Coronary artery (tissue), 2 donors: ENCODE data around the gene BACE1-AS.

ENCODE experiments used
- DNase-seq: peaks from one replicate; pipeline ENCODE4 v3.0.0-alpha.2; 2017; ENCODE audit warnings: low spot score
- H3K27ac ChIP-seq, 2 donors: fragments of 200-600 bp; sonication (generic); one replicate each; pipeline ENCODE4 v1.5.1; 2016 to 2019
- H3K4me3 ChIP-seq: fragments of 200-600 bp; sonication (generic); 2 replicates; pipeline ENCODE4 v1.5.1; 2016; ENCODE audit warnings: mild to moderate bottlenecking, moderate library complexity
- TF ChIP-seq, protein P1 (sequence below): fragments of 200-600 bp; sonication (generic); IDR thresholded peaks from one replicate; pipeline ENCODE4 v1.5.1; 2019; ENCODE audit warnings: antibody characterized with exemption

The BACE1-AS gene

DNA sequence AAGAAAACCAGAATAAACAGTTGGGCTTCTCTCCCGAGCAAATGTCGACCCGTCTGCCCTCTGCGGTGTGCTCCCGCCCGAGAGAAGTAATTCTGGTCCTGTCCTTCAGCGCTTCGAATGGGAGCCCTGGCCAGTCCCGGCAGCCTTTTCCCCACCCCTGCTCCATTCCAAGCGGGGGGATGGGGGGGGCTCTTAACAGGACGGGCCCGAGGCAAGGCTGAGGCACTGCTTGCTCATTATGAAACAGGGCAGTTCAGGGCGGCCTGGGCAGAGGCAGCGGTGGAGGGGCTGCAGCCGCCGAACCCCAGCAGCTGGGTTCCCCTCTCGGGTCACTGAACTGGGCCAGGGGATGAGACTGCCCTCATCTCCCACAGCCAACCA is 9.1 kb downstream of the BACE1-AS start:
- DNase-seq: no peak
- Histone ChIP-seq H3K4me3 (peak overlapping the region; percentile 63), H3K27ac (peak overlapping the region in 1 of 2 donors; percentile 35)
- TF ChIP-seq, protein P1, sequence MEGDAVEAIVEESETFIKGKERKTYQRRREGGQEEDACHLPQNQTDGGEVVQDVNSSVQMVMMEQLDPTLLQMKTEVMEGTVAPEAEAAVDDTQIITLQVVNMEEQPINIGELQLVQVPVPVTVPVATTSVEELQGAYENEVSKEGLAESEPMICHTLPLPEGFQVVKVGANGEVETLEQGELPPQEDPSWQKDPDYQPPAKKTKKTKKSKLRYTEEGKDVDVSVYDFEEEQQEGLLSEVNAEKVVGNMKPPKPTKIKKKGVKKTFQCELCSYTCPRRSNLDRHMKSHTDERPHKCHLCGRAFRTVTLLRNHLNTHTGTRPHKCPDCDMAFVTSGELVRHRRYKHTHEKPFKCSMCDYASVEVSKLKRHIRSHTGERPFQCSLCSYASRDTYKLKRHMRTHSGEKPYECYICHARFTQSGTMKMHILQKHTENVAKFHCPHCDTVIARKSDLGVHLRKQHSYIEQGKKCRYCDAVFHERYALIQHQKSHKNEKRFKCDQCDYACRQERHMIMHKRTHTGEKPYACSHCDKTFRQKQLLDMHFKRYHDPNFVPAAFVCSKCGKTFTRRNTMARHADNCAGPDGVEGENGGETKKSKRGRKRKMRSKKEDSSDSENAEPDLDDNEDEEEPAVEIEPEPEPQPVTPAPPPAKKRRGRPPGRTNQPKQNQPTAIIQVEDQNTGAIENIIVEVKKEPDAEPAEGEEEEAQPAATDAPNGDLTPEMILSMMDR: no peak

DNA sequence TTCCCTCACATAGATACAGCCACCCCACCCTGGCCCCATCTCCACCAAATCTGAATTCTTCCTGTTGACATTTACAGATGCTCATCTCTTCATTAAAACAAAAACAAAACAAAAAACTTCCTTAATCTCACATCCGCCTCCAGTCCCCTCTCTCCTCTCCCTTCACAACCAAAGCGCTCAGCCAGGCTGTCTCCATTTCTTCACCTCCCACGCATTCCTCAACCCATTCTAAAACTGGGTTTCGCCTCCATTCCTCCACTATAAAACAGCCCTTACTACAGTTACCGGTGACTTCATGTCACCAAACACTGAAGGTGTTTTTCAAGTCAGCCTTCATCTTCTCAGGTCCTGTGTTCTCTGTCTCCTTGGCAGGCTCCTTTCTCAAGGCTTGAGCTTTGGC is 9.6 kb downstream of the BACE1-AS start:
- no peak for DNase-seq

DNA sequence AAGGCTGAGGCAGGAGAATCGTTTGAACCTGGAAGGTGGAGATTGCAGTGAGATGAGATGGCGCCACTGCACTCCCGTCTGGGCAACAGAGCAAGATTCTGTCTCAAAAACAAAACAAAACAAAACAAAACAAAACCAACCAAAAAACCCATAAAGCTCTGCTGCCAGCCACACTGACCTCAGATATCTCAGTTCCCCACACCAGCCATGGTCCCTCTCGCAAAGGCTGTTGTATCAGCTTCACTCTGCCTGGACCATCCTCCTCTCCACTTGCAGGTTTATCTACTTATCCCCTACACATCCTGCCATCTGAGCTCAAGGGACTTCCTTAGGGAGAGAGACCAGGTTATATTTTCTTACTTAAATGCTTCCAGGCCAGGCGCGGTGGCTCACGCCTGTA is 11.1 kb downstream of the BACE1-AS start:
- TF ChIP-seq, protein P1: no peak
- Histone ChIP-seq H3K4me3 (no peak overlapping the region), H3K27ac (no peak overlapping the region)
- no peak for DNase-seq

More for the DNA sequence above, 9.6 kb downstream of the BACE1-AS start:
- Histone ChIP-seq H3K4me3 (peak overlapping the region; percentile 63), H3K27ac (no peak overlapping the region)
- TF ChIP-seq, protein P1: no peak

DNA sequence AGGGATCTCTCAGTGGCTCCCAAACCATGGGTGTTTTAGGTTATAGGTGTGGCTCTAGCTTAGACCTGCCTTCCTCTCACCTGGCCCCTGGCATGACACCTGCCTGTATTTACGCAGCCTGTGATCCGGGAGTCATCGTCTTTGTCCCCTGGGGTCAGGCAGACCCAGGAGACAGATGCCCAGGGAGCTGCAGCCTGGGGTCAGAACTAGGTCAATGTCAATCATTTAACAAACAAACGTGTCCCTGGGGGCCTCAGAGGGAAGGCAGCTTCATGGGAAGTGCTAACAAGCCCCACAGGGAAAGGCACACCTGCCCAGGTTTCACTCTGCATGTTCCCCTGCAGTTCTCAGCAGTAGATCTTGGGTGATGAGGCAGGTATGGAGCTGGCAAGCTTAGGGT is 12.0 kb downstream of the BACE1-AS start:
- Histone ChIP-seq H3K4me3 (no peak overlapping the region), H3K27ac (no peak overlapping the region)
- TF ChIP-seq, protein P1: no peak
- no peak for DNase-seq

DNA sequence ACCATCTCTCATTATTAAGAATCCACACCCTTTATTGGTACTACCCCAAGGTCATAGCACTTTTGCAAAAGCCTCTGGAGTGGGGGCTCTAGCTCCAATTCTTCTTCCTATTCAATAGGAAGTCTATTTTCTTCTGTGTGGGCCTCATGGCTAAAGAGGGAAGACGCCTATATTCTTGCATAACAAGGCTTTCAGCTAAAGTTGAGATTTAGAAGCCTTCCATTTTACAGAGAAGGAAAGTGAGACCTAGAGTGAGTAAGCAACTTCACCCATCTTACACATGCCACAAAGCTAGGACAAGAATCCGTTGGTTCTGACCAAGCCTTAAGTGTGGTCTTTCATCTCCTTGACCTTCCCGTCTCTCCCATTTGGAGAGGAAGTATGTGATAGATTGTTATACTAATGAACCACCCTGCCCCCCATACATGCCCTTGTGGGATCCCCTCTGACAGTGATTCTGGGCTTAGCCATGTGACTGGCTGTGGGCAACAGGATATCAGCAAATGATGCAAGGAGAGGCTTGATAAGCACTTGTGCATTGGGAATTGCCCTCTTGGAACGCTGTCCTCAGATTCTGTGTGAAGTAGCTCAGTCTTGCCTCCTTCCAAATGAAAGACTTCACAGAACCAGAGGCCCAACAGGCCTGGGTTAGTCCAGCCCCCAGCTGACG is 12.6 kb downstream of the BACE1-AS start:
- Histone ChIP-seq H3K4me3 (no peak overlapping the region), H3K27ac (no peak overlapping the region)
- DNase-seq: no peak
- TF ChIP-seq, protein P1: no peak

DNA sequence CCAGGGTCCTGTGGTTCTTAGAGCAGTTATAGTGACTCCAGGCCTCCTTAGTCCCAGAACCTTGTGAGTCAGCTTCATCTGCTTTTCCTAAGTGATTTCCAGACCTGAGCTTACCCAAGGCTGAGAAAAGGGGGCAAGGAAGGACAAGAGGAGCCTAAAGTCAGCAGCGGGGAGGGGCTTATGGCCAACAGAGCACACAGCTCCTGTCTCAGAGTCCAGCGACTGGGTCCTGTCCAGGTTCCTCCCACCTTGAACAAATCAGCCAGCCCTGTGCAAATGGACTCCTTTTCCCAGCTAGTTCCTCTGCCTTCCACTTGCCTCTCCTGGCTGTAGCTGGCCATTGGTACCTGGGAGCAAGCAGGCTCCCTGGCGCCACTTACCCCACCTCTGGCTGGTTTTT is 14.0 kb downstream of the BACE1-AS start:
- no peak for DNase-seq
- TF ChIP-seq, protein P1: no peak
- no peak overlapping the region for H3K4me3 ChIP-seq
- no peak overlapping the region for H3K27ac ChIP-seq

DNA sequence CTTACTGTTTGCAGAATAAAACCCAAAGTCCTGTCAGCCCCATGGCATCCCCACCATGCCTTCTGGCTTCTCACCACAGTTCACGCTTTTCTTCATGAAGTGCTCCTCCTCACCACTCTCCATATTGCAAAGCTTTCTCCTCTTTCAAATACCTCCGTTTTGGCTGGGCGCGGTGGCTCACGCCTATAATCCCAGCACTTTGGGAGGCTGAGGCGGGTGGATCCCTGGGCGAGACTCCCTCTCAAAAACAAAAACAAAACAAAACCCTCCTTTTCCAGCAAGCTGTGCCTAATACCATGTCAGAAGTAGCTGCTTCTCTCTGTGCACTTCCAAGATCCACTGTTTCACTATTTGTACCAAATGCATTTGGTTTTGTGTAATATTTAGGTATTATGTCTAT is 18.2 kb downstream of the BACE1-AS start:
- no peak for DNase-seq
- TF ChIP-seq, protein P1: no peak
- Histone ChIP-seq H3K27ac (no peak overlapping the region), H3K4me3 (no peak overlapping the region)
